ENCODE results near the gene HSDL2.
"Not testable (repeated sequence)": the region's sequence is repeated elsewhere in the genome, so short reads cannot be mapped to it uniquely, and the experiment has no call there.

The HSDL2 gene

GRCh38 chr9:112502175-112502946, 122.5 kb downstream of the HSDL2 start:
- ATAC-seq = no peak

- ATAC-seq = no peak
Observed at GRCh38 chr9:112503170-112503569, 123.3 kb downstream of the HSDL2 start.

GRCh38 chr9:112505086-112505485, 125.2 kb downstream of the HSDL2 start:
- ATAC-seq = no peak

- ATAC-seq = no peak
Observed at GRCh38 chr9:112505607-112506006, 125.7 kb downstream of the HSDL2 start.

GRCh38 chr9:112506571-112506970, 126.7 kb downstream of the HSDL2 start:
- ATAC-seq = no peak

GRCh38 chr9:112507001-112507680, 127.2 kb downstream of the HSDL2 start:
- no peak for ATAC-seq

GRCh38 chr9:112508377-112508776, 128.5 kb downstream of the HSDL2 start:
- no peak for ATAC-seq

- ATAC-seq = not testable (repeated sequence)
Observed at GRCh38 chr9:112512377-112512776, 132.5 kb downstream of the HSDL2 start.

GRCh38 chr9:112516769-112517168, 136.9 kb downstream of the HSDL2 start:
- ATAC-seq = no peak

GRCh38 chr9:112520069-112520468, 140.2 kb downstream of the HSDL2 start:
- ATAC-seq = no peak

- no peak for ATAC-seq
Observed at GRCh38 chr9:112520656-112521055, 140.7 kb downstream of the HSDL2 start.

Data from activated CD4-positive, CD25-positive, alpha-beta regulatory T cell treated with anti-CD3 and anti-CD28 coated beads, Interleukin-2, amount 50 U/mL, for 24 hours (primary cell).